ENCODE measurements around the gene SPTSSB.

SPTSSB gene, protein sequence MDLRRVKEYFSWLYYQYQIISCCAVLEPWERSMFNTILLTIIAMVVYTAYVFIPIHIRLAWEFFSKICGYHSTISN

DNA sequence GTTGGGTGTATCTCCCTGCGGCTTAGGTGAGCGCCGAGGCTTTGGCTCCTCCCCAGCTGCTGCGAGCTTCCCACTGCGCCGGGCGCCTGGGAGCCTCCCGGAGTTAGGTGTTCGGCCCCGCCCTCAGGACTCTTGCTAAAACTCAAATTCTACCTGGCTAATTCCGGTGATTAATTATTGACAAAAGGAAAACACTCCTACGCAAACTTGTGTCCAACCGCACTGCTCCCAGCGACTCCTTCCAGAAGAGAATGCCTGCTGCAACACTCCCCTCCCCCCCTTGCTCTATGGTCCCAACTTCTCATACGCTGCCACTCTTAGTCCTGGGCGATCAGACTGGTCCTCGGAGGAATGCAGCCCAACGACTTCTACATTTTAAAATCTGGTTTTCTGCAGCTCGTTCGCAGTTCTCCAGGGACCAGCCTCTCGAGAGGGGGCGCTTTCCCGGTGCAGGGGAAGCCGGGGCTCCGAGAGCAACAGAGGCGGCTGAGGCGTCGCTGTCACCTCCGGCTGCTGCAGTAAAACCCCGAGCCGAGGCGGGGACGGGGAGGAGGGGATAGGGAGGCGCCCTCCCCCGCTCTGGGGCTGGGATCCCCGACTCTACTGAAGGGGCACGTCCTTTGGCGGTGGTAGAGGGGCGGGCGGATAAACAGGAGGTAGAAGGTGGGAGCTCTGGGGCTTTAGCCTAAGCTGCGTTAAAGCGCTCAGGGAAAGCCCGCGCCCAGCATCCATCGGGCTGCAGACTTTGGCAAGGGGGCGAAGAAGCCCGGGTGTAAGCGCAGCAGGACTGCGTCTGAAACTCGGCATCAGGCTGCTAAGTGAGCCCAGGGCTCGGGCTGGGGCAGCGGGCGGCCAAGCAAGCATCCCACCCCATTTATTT lies at the start of gene SPTSSB:
Gene SPTSSB (minus strand): TSS at position 77 of the 880 bp plus-strand sequence. CDS start 25,194 bp downstream, outside the sequence.
- peak; percentile 68 for DNase-seq

DNA sequence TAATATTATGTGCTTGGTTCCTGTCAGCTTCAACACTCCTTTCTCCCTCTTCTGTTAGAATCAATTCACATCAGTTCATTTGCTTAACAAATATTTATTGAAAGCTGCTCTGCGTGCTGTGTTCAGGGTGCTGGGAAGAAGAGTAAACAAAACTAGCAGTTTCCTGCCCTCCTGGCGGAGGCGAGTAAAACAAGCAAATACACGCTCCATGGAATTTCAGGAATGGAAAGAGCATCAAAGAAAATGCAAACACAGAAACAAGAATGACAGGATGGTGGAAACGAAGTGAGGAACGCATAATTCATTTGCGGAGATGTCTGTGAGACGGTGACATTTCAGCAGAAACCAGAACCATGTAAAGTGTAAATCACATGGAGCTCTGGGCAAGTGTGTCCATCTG lies 49.4 kb upstream of the SPTSSB start:
- DNase-seq: no peak

DNA sequence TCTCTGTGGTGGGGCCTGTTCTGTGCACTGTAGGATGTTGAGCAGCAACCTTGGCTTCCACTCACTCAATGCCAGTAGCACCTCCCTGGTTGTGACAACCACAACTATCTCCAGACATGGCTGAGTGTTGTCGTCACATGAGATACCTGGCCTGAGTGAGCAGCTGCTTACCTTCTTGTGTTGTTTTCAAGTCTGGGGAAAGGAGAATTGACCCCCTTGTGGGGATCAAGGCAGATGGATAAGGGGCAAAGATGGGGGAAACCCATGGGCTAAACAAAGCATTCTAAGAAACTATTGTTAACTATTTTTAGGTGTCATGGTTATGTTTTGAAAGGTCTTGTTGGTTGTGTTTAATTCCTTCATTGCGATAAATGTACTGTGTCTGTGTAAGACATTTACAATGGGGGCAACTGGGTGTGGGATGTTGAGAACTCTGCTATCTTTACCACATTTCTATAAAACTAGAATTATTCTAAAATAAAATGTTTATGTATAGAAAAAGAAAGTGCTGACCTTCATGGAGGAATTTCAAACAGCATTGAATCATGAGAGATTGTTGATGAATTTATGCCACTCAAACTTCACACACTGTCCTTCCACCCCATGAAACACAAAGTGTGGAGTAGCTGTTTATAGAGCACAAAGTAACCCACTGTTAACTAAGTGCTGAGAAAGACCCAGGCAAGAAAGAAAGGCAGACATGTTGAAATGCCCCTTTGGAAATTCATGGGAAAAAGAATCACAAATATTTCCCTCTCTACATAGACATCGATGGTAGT lies 48.4 kb upstream of the SPTSSB start:
- DNase-seq: no peak

DNA sequence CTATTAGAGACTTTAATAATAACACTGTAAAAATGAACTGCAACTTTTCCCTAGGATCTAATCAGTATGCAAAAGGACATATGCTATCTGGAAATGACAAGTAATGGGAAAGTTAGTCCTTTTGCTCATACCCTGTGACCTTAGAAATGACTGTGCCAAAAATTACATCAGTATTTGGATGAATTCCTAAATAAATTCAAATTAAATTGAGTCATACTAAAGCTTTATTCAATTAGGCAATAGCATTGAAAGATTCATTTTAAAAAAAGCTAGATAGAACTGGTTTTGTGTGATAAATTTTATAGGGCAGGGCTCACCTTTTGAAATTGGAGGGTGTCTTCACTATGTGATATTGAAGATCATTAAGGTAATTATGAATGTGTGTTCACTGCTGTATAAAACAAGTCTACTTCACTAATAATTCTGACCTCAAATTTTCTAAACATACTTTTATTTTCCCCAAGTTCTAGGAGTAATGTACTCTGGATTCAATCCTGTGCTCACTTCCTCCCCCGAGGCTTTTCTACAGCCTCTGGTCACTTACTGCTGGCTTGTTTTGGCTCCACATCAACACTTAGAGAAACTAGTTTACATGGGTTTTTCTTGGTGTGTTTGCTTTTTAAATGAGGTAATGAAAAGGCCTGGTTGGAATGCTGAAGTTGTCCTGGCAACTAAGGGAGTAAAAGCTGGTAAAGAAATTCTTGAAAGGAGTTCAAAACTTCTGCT lies 44.4 kb upstream of the SPTSSB start:
- DNase-seq: no peak

DNA sequence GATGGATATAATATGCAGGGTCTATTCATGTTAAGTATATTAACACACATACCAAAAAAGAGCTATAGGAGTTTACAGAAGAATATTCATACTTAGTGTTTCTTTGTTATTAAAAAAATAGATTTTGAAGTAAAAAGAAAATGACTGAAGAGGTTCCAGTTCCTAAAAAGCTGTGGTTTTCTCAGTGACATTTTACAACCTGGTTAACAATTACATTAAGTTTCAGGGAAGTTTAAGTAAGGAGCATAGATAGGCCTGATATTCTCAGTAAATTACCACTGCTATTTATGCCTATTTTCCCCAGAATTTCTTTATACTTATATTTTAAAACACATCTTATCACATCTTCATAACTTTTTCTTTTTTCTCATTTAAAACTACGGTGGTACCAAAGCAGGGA lies 43.6 kb upstream of the SPTSSB start:
- no peak for DNase-seq

DNA sequence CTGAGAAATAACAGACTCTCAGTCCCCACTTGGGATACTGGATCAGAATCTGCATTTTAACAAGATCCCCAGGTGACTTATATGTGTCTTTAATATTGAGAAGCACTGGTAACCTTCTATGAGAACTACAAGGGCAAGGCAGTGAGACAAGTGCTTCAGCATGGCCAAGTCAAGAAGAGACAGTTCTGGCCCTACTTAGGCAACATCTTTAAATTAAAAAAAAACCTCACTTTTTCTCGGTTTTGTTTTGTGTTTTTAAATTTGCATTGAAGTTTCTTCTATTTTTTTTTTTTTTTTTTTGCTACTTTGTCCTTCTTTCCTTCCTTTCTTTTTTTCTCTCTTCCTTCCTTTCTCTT lies 42.5 kb upstream of the SPTSSB start:
- no peak for DNase-seq

DNA sequence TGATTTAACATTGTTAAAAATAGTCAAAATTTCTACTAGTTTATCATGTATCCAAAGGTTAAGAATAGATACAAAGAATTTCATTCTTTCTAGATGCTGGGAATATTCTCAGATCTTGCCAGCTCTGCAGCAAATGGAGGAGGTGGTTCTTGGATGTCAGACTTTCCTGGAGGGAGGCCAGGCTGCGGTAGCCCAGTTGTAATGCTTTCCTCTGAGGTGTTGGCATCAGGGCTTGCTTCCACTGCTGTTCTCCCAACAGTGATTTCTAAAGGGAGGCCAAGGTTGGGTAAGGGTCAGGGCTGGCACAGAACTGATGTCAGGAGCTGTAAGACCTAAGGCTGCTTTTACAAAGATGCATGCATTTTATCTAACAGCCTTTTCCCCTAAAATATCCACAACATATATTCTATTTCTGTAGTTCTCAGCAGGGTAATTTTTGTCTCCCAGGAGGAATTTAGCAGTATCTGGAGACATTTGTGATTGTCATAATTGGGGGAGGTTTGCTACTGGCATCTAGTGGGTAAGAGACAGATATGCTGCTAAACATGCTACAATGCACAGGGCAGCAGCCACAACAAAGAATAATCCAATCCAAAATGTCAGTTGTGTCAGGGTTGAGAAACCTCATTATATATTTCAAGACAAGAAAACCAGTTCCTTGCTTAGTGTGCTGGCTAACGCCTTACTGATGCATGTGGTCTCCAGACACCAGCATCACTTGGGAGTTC lies 42.0 kb upstream of the SPTSSB start:
- DNase-seq: no peak

DNA sequence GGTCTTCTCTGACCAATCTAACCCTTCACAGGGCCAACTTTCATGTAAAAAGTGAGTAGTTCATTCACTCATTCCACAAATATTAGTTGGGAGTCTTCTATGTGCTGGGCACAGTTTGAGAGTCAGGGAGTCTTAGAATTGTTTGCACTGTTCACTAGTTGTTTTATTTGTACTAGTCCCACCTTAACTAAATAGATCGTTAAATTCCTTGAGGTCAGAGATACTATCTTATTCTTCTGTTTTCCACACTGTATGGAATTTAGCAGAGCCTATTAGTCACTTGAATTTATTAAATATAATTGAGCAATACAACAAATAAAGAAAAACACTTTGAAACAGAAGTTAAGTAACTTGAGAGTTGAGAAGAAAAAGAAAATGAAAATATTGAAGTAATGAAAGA lies 40.8 kb upstream of the SPTSSB start:
- no peak for DNase-seq

DNA sequence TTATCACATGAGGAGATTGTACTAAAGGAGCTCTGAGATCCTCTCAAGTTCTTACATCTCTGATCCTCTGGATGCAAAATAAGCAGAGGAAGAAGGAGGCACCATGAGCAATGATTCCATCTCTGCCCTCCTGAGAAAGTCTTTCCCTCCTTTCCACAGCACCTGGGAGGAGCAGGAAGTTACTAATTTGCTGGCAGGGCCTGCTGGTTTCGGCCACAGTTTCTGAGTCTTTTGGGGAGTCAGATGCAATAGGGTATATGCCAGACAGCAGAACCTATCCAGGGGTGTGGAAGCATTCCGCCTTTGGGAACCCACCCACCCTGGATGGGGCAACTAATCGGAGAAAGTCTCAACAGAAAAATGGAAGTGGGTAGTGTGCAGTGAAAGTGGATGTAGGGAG lies 38.5 kb upstream of the SPTSSB start:
- no peak for DNase-seq

DNA sequence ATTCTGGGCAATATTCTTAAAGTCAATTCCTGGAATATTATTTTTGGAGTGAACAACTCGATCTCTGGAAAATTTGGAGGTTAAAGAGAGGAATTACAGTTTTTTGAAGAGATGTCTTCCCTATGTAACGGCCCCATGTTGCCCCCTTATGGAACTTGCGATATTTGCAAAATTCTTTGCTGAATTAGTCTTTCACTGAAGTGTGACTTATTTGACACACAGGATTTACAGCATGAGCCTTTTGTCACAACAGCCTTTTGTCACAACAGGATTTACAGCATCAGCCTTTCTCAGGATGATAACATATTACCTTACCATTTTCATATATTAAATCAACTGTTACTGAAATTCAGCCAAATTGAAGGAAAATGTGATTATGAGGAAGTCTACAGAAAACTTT lies 37.8 kb upstream of the SPTSSB start:
- no peak for DNase-seq

DNA sequence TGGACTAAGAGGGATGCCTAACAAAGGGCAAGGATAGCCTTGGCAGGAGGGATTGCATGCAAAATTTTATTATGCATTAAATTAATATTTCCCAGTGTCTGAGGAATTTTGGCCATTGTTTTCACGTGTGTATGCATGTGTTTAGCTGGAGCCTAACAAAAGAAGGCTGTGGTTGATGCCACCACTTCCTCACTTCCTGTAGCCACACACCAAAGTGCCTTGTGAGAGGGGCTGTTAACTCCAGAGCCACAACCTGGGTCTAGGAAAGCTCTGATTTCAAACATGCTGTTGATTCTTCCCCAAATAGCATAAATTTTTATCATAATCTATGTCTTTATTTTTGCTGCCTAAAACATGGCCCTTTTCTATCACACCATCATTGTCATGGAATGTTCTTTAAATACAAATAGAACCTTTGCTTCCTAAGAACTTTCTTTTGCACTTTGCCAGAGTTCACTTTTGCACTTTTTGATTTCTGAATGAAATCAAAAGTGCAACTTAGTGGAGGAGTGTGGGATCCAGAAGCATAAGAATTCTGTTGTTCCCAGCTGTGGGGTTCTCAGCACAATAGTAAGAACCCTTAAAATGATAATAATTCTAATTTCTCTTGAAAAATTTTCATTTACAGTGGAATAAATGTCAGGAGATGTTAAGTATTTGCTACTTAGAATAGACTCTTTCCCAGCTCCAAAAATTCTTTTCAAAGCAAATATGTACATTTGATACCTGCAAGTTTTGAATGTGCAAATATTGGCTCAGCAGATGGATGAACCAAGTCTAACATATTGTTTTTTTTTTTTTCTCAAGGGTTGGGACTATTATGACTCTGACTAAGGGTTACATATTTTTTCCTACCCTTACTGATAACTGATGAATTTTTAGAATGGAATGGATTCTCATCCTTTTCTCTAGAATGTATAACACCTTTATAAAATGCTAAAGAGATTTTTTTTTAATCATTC lies 35.6 kb upstream of the SPTSSB start:
- no peak for DNase-seq

DNA sequence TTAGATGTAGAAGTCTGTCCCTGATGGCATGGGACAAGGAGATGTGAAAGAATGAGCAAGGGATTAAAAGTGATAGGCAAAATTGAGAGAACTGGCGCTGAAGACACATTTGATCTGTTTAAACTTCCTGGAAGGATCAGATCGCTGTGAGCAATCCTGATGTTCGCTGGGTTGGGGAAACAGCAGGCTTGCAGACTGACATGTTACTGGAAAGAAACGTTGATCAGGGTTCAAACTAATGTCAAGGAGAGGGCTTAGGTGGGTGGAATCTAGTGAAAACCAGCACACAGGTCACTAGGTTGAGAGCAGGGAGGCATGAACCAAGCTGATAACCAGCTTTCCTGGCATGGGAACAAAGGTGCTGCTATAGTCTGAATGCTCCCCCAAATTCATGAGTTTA lies 34.5 kb upstream of the SPTSSB start:
- no peak for DNase-seq

DNA sequence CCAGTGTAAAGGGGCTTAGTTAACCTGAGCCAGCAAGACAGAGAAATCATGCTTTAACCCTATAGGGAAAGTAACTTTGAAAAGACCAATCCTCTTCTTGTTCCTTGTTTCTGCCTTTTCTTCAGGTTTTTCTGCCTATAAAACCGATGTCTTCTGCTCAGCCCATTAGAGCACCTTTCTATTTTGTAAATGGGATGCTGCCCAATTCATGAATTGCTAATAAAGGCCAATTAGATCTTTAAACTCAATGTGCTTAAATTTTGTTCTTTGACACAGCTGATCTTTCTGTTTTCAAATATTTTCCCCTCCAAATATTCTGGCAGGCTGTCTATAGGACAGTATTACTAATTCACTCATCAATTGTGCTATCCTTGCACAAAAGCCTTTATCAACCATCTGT lies 33.8 kb upstream of the SPTSSB start:
- DNase-seq: no peak

DNA sequence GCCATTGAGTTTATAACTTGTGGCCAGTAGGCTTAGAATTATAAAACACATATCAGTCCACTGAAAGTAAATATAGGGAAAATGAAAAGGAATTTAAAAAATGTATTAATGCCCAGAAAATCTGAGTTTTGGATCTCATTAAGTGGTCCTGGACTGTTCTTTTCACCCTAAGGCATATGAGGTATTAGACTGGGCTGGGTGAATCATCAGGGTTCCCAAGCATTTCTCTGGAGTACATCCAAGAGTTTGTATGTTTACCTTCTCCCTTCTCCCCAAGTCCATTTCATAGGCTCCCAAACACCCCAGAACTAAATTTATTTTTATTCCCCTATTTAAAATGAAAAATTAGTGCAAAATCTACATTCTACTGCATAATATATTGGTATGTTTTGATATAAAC lies 31.9 kb upstream of the SPTSSB start:
- no peak for DNase-seq

DNA sequence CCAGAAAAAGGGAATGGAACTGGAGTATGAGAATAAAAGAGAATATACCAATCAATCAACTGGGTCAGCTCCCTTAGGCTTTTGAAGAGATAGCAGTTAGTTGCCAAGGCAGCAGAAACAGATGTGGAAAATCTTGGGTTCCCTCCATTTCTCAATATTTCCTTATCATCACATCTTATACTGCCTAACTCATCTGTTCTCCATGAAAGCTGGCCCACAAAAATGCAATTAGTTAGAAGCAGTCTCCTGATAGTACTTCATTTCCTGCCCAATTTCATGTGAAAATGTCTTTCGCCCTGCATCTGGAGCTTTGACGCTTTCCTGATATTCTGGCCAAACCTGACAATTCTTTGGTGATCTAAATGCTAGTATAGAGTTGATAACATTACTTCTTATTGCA lies 30.1 kb upstream of the SPTSSB start:
- no peak for DNase-seq

DNA sequence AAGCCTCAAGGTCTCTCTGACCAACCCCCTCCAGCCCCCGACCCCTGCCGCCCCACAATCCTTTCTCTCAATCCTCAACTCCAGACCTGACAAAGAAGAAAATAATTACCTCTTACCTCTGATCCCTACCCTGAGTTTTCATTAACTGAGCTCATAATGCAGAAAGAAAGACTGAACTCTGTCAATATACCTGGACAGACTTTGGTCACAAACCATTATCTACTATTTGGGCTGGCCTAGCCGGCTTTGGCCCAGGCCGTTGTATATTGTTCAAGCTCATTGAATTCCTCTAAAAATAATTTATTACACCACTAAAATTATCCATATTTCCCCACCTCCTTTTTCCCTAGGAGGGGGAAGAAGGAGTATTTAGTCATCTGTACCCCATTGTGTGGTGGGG lies 29.3 kb upstream of the SPTSSB start:
- DNase-seq: no peak

DNA sequence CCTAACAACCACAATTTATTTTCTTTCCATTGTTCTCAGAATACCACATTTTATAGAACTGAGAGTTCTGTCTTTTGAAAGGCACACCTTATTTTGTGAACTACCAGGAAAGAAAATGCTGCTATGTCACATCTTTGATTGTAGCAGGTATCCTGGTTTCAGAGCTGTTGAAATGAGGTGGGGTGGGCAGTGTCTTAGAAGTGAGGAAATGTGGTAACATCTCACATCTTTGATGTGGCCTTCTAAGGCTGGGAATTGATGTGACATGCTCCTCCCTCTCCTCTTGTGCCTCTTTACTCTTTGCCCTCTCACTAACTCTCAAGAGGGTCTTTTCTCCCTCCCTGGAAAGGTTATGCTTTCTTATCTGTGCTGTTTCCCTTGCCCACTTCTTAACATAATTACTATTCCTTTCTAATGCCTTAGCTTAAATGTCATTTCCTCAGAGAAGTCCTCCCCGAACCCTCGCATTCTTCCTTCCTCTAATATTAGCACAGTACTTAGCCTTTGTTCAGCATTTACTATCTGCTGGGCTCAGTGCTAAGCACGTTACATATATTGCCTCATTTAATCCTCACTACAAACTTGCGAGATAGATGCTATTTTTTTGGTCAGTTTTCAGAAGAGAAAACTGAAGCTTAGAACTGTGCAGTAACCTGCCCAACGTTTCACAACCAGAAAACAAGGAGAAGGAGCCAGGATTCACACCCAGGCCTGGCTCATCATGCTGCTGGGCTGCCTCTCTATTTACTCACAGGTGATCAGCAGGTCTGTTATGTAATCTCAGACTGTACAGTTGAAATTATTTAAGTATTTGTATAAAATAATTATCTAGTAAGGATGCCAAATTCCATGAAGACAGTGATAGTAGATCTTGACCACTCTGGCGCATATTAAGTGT lies 24.0 kb upstream of the SPTSSB start:
- no peak for DNase-seq

DNA sequence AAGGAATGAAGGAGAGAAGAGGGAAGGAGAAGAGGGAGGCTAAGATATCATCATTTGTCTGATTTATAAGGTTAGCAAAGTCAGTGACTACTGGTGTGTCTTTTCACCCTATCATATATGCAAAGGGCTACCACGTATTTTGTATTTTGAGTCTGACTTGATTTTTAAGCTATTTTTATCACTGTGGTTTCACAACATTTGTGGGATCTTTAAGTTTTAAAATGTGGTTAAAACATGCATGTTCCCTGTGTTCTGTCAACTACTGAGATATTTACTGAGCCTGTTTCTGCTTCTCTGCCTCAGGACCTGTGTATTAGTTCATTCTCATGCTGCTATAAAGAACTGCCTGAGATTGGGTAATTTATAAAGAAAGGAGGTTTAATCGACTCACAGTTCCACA lies 22.5 kb upstream of the SPTSSB start:
- DNase-seq: no peak

DNA sequence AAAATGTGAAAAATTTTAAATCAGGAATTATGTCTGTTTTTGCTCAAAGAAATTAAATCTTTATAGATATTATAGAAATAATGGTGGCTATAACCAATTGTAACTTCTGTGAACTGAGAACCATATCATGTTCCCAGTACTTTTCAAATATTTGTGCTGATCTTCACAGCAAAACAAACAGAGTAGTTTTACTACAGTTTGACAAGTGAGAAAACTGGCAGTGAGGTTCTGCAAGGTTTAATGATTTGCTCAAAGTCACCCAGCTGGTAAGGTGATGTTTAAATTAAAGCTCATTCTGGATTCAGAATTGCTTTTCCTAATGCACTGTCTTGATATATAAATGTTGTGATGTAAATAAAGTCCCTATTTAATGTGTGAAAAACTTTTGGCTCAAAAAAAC lies 22.0 kb upstream of the SPTSSB start:
- no peak for DNase-seq

DNA sequence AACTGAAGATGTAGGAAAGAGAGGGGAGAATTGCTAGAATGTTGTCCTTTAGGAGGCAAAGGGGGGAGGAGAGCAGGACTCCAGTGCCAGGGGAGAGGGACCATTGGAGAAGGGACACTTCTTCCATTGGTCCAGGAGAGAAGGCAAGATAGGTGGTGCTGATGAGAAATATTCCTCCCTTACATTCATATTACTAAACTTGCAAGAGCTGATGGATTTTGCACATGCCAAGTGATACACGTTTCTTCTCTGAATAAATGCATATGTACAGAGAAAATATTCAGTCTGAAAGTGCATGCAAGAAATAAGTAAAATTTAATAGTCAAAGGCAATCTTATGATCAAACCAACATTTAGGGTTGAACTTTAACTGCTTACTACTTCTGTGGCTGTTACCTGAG lies 21.5 kb upstream of the SPTSSB start:
- no peak for DNase-seq

DNA sequence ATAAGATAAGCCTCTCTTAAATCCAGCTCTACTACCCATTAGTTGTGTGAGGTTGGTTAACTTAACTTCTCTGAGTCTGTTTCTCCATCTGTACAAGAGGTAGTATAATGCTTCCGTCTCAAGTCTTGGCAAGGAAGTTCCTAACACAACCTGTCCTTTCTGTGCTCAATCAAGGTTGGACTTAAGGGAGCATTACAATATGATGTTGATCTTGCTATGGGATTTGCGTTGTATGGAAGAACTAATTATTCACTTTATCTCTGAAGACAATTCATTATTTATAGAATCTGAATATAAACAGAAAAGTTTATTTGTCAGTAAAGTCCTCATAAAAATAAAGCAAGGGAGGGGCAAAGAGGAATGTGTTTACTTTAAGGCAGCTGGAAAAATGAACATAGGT lies 18.9 kb upstream of the SPTSSB start:
- no peak for DNase-seq

All from activated T-cell treated with anti-CD3 and anti-CD28 coated beads, Interleukin-2, amount 50 U/mL, for 1 hour (primary cell).